SU-DHL-6 (cell line): ENCODE results near the gene FARS2.

ENCODE experiments used
- H2AFZ ChIP-seq: fragments of 200-600 bp; sonication (generic); 2 replicates; pipeline ENCODE4 v1.6.1; 2014; ENCODE audit warnings: low read depth, mild to moderate bottlenecking, moderate library complexity, mixed read lengths, antibody characterized with exemption, low read length; ENCODE audit not compliant: severe bottlenecking
- H3F3A ChIP-seq: fragments of 200-600 bp; shearing (Covaris generic); 2 replicates; pipeline ENCODE4 v1.6.0; 2016; ENCODE audit warnings: antibody characterized with exemption, mild to moderate bottlenecking; ENCODE audit not compliant: insufficient read depth
- H3K27ac ChIP-seq: fragments of 200-600 bp; sonication (generic); 2 replicates; pipeline ENCODE4 v1.5.1; 2016; ENCODE audit warnings: low read depth, mild to moderate bottlenecking, low read length, moderate library complexity, mixed read lengths
- H3K27me3 ChIP-seq: fragments of 200-600 bp; sonication (generic), shearing (Covaris generic); 2 replicates; pipeline ENCODE4 v1.6.0; 2014; ENCODE audit warnings: mild to moderate bottlenecking, low read length
- H3K36me3 ChIP-seq: fragments of 200-600 bp; sonication (generic); 2 replicates; pipeline ENCODE4 v1.6.1; 2014; ENCODE audit warnings: mild to moderate bottlenecking, low read length, mixed read lengths
- H3K4me2 ChIP-seq: fragments of 300-600, 200-600 bp; shearing (Covaris generic), sonication (generic); 2 replicates; pipeline ENCODE4 v1.6.0; 2014; ENCODE audit warnings: low read length, low read depth, mild to moderate bottlenecking; ENCODE audit not compliant: poor library complexity, severe bottlenecking
- H3K4me3 ChIP-seq: fragments of 200-600 bp; sonication (generic); 2 replicates; pipeline ENCODE4 v1.5.1; 2014; ENCODE audit warnings: antibody characterized with exemption, low read length, mild to moderate bottlenecking, mixed read lengths; ENCODE audit not compliant: insufficient read depth, poor library complexity, severe bottlenecking
- H3K79me2 ChIP-seq: fragments of 200-600 bp; sonication (generic); 2 replicates; pipeline ENCODE4 v1.6.1; 2014; ENCODE audit warnings: mild to moderate bottlenecking, low read length, moderate library complexity; ENCODE audit not compliant: insufficient read depth
- H3K9ac ChIP-seq: fragments of 200-600 bp; sonication (generic); 2 replicates; pipeline ENCODE4 v1.7.0; 2014; ENCODE audit warnings: mild to moderate bottlenecking, low read length
- H3K9me2 ChIP-seq: fragments of 200-600 bp; sonication (generic); replicated peaks from 2 replicates; pipeline ENCODE4 v1.6.1; 2014; ENCODE audit warnings: low read length; ENCODE audit not compliant: insufficient read depth
- H3K9me3 ChIP-seq: fragments of 200-600 bp; sonication (generic); 2 replicates; pipeline ENCODE4 v1.6.1; 2014; ENCODE audit warnings: low read length, mixed read lengths; ENCODE audit not compliant: insufficient read depth
- H4K20me1 ChIP-seq: fragments of 200-600 bp; sonication (generic); 2 replicates; pipeline ENCODE4 v1.6.1; 2014; ENCODE audit warnings: low read depth, mild to moderate bottlenecking, antibody characterized with exemption, low read length, moderate library complexity, mixed read lengths
- EZH2phosphoT487 ChIP-seq: fragments of 200-600 bp; sonication (generic), shearing (Covaris generic); conservative IDR thresholded peaks from 2 replicates; pipeline ENCODE4 v1.6.1; 2018; ENCODE audit warnings: mild to moderate bottlenecking, antibody characterized with exemption, low read length, moderate library complexity, mixed read lengths
- TF ChIP-seq, protein P1 (sequence below): fragments of 200-600 bp; sonication (generic); IDR thresholded peaks from one replicate; pipeline ENCODE4 v1.5.1; 2017; ENCODE audit warnings: antibody characterized with exemption, mild to moderate bottlenecking, low read length, moderate library complexity; ENCODE audit not compliant: insufficient read depth, poor library complexity, severe bottlenecking

FARS2 gene

DNA sequence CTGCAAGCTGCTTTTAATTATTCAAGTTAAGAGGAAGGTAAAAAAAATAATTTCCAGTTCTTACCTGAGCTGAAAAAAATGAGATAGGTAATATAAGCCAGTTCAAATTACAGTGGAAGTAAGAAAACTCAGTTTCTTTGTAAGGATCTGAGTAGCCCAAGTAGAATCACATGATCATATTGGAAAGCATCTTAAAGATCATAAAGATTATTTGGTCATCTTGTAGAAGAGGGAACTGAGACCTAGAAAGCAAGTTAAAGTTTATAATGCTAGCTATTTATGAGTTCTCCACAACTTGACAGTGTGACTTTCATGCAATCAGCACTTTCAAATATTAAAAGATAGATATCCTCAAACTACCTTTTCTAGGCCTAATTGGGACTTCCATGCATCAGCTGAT lies 80.5 kb downstream of the FARS2 start:
- H3K9me2 ChIP-seq = no peaks in the 10 kb centered on the region
- no peak overlapping the region for H3K9ac ChIP-seq
- H3K36me3 ChIP-seq = no peaks in the 10 kb centered on the region
- H3K79me2 ChIP-seq = no peaks in the 10 kb centered on the region
- H3K27ac ChIP-seq = no peak overlapping the region
- no peak overlapping the region for H2AFZ ChIP-seq
- H3F3A ChIP-seq = no peaks in the 10 kb centered on the region
- H3K9me3 ChIP-seq = no peaks in the 10 kb centered on the region
- no peak overlapping the region for H3K4me2 ChIP-seq
- no peak overlapping the region for H3K4me3 ChIP-seq
- peaks cover 11% of the 10 kb centered on the region for H4K20me1 ChIP-seq
- H3K27me3 ChIP-seq = no peaks in the 10 kb centered on the region
- no peak for TF ChIP-seq EZH2phosphoT487
- TF ChIP-seq, protein P1, sequence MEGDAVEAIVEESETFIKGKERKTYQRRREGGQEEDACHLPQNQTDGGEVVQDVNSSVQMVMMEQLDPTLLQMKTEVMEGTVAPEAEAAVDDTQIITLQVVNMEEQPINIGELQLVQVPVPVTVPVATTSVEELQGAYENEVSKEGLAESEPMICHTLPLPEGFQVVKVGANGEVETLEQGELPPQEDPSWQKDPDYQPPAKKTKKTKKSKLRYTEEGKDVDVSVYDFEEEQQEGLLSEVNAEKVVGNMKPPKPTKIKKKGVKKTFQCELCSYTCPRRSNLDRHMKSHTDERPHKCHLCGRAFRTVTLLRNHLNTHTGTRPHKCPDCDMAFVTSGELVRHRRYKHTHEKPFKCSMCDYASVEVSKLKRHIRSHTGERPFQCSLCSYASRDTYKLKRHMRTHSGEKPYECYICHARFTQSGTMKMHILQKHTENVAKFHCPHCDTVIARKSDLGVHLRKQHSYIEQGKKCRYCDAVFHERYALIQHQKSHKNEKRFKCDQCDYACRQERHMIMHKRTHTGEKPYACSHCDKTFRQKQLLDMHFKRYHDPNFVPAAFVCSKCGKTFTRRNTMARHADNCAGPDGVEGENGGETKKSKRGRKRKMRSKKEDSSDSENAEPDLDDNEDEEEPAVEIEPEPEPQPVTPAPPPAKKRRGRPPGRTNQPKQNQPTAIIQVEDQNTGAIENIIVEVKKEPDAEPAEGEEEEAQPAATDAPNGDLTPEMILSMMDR = no peak

DNA sequence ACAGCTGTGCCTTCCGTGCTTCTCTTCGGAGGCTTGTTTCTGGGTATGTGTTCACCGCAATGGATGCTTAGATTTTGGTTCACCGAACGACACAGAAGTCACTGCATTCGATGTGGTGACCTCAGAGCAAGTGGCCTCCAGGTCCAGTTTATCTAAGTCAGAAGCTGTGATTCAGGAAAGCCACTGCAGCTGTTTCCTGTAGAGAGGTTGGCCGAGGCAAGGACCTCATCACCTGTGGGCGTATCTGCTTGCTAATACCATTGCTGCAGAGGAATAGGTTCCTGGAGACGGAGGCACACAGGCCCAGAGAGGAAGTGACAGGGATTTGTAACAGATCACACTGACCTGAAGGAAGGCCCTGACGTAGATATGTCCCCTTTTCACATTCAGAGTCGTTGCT lies 82.7 kb downstream of the FARS2 start:
- no peak overlapping the region for H2AFZ ChIP-seq
- H3K9me2 ChIP-seq = no peaks in the 10 kb centered on the region
- H3K79me2 ChIP-seq = no peaks in the 10 kb centered on the region
- no peaks in the 10 kb centered on the region for H3K9me3 ChIP-seq
- H3F3A ChIP-seq = no peaks in the 10 kb centered on the region
- H3K27me3 ChIP-seq = no peaks in the 10 kb centered on the region
- H3K9ac ChIP-seq = no peak overlapping the region
- TF ChIP-seq EZH2phosphoT487 = no peak
- TF ChIP-seq, protein P1 = no peak
- no peak overlapping the region for H3K27ac ChIP-seq
- H3K36me3 ChIP-seq = no peaks in the 10 kb centered on the region
- H3K4me3 ChIP-seq = no peak overlapping the region
- 0 out of 2 replicates have a peak, but pooled peaks cover 3% of the 10 kb centered on the region for H4K20me1 ChIP-seq
- no peak overlapping the region for H3K4me2 ChIP-seq

DNA sequence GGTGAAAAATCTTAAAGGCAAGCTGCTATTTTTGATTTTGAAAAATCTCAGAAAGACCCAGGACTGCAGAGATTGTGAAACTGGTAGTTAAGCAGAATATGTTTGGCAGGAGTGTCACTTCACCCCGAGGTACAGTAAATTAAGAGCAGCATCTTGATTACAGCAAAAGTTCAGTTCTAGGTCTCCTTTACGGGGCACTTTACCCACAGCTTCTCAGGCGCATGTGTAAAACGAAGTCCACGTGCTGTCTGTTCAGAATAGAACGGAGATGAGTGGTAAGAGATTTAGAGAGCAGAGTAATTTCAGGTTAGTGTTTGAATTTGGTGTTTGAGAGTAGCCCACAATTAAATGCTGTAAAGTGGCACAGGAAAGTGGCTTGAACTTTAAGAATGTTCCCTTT lies 84.0 kb downstream of the FARS2 start:
- Histone ChIP-seq H3K9me2 (no peaks in the 10 kb centered on the region), H2AFZ (no peak overlapping the region), H4K20me1 (0 out of 2 replicates have a peak, but pooled peaks cover 10% of the 10 kb centered on the region), H3K27ac (no peak overlapping the region), H3K4me3 (no peak overlapping the region), H3F3A (no peaks in the 10 kb centered on the region), H3K36me3 (no peaks in the 10 kb centered on the region), H3K9ac (no peak overlapping the region), H3K27me3 (no peaks in the 10 kb centered on the region), H3K9me3 (no peaks in the 10 kb centered on the region), H3K4me2 (no peak overlapping the region), H3K79me2 (no peaks in the 10 kb centered on the region)
- TF ChIP-seq EZH2phosphoT487 = no peak
- TF ChIP-seq, protein P1 = no peak
